Muscle layer of colon (tissue), 2 donors: ENCODE data around the gene ZNF292.
"Not testable (repeated sequence)": the region's sequence is repeated elsewhere in the genome, so short reads cannot be mapped to it uniquely, and the experiment has no call there.

Experiments
- H3K27ac ChIP-seq: one replicate; pipeline ENCODE4 v1.7.0; 2013; ENCODE audit warnings: low read depth, mild to moderate bottlenecking, low read length, moderate library complexity
- H3K27me3 ChIP-seq, 2 donors: one replicate each; pipeline ENCODE4 v1.7.0; 2013; ENCODE audit warnings: low read length in 2 of 2, mild to moderate bottlenecking in 2 of 2; ENCODE audit not compliant: insufficient read depth in 2 of 2, control insufficient read depth in 1 of 2
- H3K36me3 ChIP-seq: one replicate; pipeline ENCODE4 v1.7.0; 2013; ENCODE audit warnings: mild to moderate bottlenecking, low read length; ENCODE audit not compliant: insufficient read depth
- H3K4me1 ChIP-seq: one replicate; pipeline ENCODE4 v1.7.0; 2013; ENCODE audit warnings: mild to moderate bottlenecking, low read length; ENCODE audit not compliant: insufficient read depth
- H3K4me3 ChIP-seq, 2 donors: one replicate each; pipeline ENCODE4 v1.7.0; 2013; ENCODE audit warnings: low read length in 2 of 2, low read depth in 1 of 2, mild to moderate bottlenecking in 1 of 2, moderate library complexity in 1 of 2
- H3K9ac ChIP-seq: one replicate; pipeline ENCODE4 v1.7.0; 2013; ENCODE audit warnings: low read length
- H3K9me3 ChIP-seq: one replicate; pipeline ENCODE4 v1.7.0; 2013; ENCODE audit warnings: mild to moderate bottlenecking, low read length
- donor health status: abdominal sarcoma.
- donor health status: Adenocarcinoma of cecum.

The ZNF292 gene

GRCh38 chr6:87279196-87279595, 123.8 kb downstream of the ZNF292 start:
- no peaks in the 10 kb centered on the region for H3K9me3 ChIP-seq

GRCh38 chr6:87281426-87281825, 126.1 kb downstream of the ZNF292 start:
- Histone ChIP-seq H3K9ac (no peak overlapping the region), H3K36me3 (no peaks in the 10 kb centered on the region), H3K27me3 (no peaks in the 10 kb centered on the region), H3K4me1 (peaks cover under 1% of the 10 kb centered on the region), H3K9me3 (no peaks in the 10 kb centered on the region), H3K4me3 (no peak overlapping the region), H3K27ac (no peak overlapping the region)

More at GRCh38 chr6:87279196-87279595, 123.8 kb downstream of the ZNF292 start:
- Histone ChIP-seq H3K4me1 (peaks cover 4% of the 10 kb centered on the region), H3K4me3 (no peak overlapping the region), H3K36me3 (no peaks in the 10 kb centered on the region), H3K9ac (no peak overlapping the region), H3K27me3 (no peaks in the 10 kb centered on the region), H3K27ac (no peak overlapping the region)

GRCh38 chr6:87282743-87283142, 127.4 kb downstream of the ZNF292 start:
- no peak overlapping the region for H3K9ac ChIP-seq

GRCh38 chr6:87283461-87283860, 128.1 kb downstream of the ZNF292 start:
- Histone ChIP-seq H3K9me3 (no peaks in the 10 kb centered on the region), H3K4me3 (no peak overlapping the region), H3K9ac (no peak overlapping the region), H3K4me1 (no peaks in the 10 kb centered on the region), H3K36me3 (no peaks in the 10 kb centered on the region), H3K27me3 (no peaks in the 10 kb centered on the region), H3K27ac (no peak overlapping the region)

More at GRCh38 chr6:87282743-87283142, 127.4 kb downstream of the ZNF292 start:
- Histone ChIP-seq H3K4me3 (no peak overlapping the region), H3K9me3 (no peaks in the 10 kb centered on the region), H3K27me3 (no peaks in the 10 kb centered on the region), H3K4me1 (no peaks in the 10 kb centered on the region), H3K27ac (no peak overlapping the region), H3K36me3 (no peaks in the 10 kb centered on the region)

- Histone ChIP-seq H3K4me3 (no peak overlapping the region), H3K4me1 (no peaks in the 10 kb centered on the region), H3K9ac (no peak overlapping the region), H3K27me3 (no peaks in the 10 kb centered on the region), H3K9me3 (no peaks in the 10 kb centered on the region), H3K36me3 (no peaks in the 10 kb centered on the region), H3K27ac (no peak overlapping the region)
Measured at GRCh38 chr6:87287251-87287650, 131.9 kb downstream of the ZNF292 start.

- no peak overlapping the region for H3K27ac ChIP-seq
- H3K9ac ChIP-seq, result no peak overlapping the region
- no peaks in the 10 kb centered on the region for H3K4me1 ChIP-seq
- H3K9me3 ChIP-seq, result no peaks in the 10 kb centered on the region
- no peaks in the 10 kb centered on the region for H3K27me3 ChIP-seq
- H3K36me3 ChIP-seq, result no peaks in the 10 kb centered on the region
- H3K4me3 ChIP-seq, result no peak overlapping the region
Measured at GRCh38 chr6:87289571-87289970, 134.2 kb downstream of the ZNF292 start.

GRCh38 chr6:87291883-87292282, 136.5 kb downstream of the ZNF292 start:
- Histone ChIP-seq H3K36me3 (no peaks in the 10 kb centered on the region), H3K4me1 (no peaks in the 10 kb centered on the region), H3K4me3 (no peak overlapping the region), H3K9me3 (no peaks in the 10 kb centered on the region), H3K27ac (no peak overlapping the region), H3K27me3 (no peaks in the 10 kb centered on the region), H3K9ac (no peak overlapping the region)

- Histone ChIP-seq H3K27ac (no peak overlapping the region), H3K4me3 (no peak overlapping the region), H3K4me1 (no peaks in the 10 kb centered on the region), H3K36me3 (no peaks in the 10 kb centered on the region), H3K27me3 (no peaks in the 10 kb centered on the region), H3K9ac (no peak overlapping the region), H3K9me3 (no peaks in the 10 kb centered on the region)
Measured at GRCh38 chr6:87293526-87293925, 138.2 kb downstream of the ZNF292 start.

- H3K27ac ChIP-seq, result no peak overlapping the region
- H3K4me1 ChIP-seq, result no peaks in the 10 kb centered on the region
- no peaks in the 10 kb centered on the region for H3K9me3 ChIP-seq
- no peak overlapping the region for H3K9ac ChIP-seq
- no peaks in the 10 kb centered on the region for H3K36me3 ChIP-seq
- no peaks in the 10 kb centered on the region for H3K27me3 ChIP-seq
- H3K4me3 ChIP-seq, result no peak overlapping the region
Measured at GRCh38 chr6:87297119-87297518, 141.8 kb downstream of the ZNF292 start.

GRCh38 chr6:87301277-87301676, 145.9 kb downstream of the ZNF292 start:
- not testable (repeated sequence) for H3K9me3 ChIP-seq, H3K4me1 ChIP-seq, H3K27ac ChIP-seq, H3K9ac ChIP-seq, H3K4me3 ChIP-seq, H3K36me3 ChIP-seq, H3K27me3 ChIP-seq

GRCh38 chr6:87308970-87309369, 153.6 kb downstream of the ZNF292 start:
- Histone ChIP-seq H3K9ac (no peak overlapping the region), H3K27me3 (no peaks in the 10 kb centered on the region), H3K9me3 (no peaks in the 10 kb centered on the region), H3K27ac (no peak overlapping the region), H3K4me1 (no peaks in the 10 kb centered on the region), H3K4me3 (no peak overlapping the region), H3K36me3 (no peaks in the 10 kb centered on the region)

- no peak overlapping the region for H3K9ac ChIP-seq
- H3K27me3 ChIP-seq, result no peaks in the 10 kb centered on the region
- H3K4me3 ChIP-seq, result no peak overlapping the region
- no peak overlapping the region for H3K27ac ChIP-seq
- H3K9me3 ChIP-seq, result no peaks in the 10 kb centered on the region
- H3K4me1 ChIP-seq, result no peaks in the 10 kb centered on the region
- no peaks in the 10 kb centered on the region for H3K36me3 ChIP-seq
Measured at GRCh38 chr6:87312860-87313259, 157.5 kb downstream of the ZNF292 start.
